ENCODE results near the gene MYG1. TPM values are rescaled to one million over a fixed set of nuclear protein-coding genes. Genes with fewer than 3 reads are reported as not detected.

Gene MYG1
- total and polyA plus RNA-seq, 2 of the 13 experiments (the other 11 are each of a cell fraction or from before 2014, with no cell fraction given) = 38.6 to 58.0 TPM

GRCh38 chr12:53252349-53252916 is 47.1 kb upstream of the MYG1 start (continued):
- TF ChIP-seq ZBTB7A (CRISPR knock-in tag; IDR thresholded peaks at IDR 0.05) (peak; percentile 13; the same call in 1 of the 2 replicates), ZNF687 (CRISPR knock-in tag; IDR thresholded peaks at IDR 0.05) (peak; percentile 15), HDAC6 (IDR thresholded peaks at IDR 0.05; ENCODE audit: low read depth, low read length) (no peak), YEATS2 (CRISPR knock-in tag; IDR thresholded peaks at IDR 0.05; ENCODE audit: borderline replicate concordance) (no peak), DBP (CRISPR knock-in tag; IDR thresholded peaks at IDR 0.05; ENCODE audit: not compliant biosample characterization) (no peak), ZNF224 (CRISPR knock-in tag; IDR thresholded peaks at IDR 0.05) (0 out of 2 replicates have a peak, but pooled peaks have one; percentile 2), ZNF446 (CRISPR knock-in tag; IDR thresholded peaks at IDR 0.05) (no peak), ZFY (CRISPR knock-in tag; IDR thresholded peaks at IDR 0.05) (peak; percentile 44; the same call in 1 of the 2 replicates), MXD1 (CRISPR knock-in tag; IDR thresholded peaks at IDR 0.05) (no peak), ZC3H4 (CRISPR knock-in tag; IDR thresholded peaks at IDR 0.05; ENCODE audit: borderline replicate concordance) (no peak), BORCS8-MEF2B (CRISPR knock-in tag; IDR thresholded peaks at IDR 0.05) (no peak), ZNF589 (CRISPR knock-in tag; conservative IDR thresholded peaks at IDR 0.05) (0 out of 2 replicates have a peak, but pooled peaks have one; percentile 11), HBP1 (CRISPR knock-in tag; IDR thresholded peaks at IDR 0.05; ENCODE audit: low read depth) (no peak), HCFC1 (IDR thresholded peaks at IDR 0.05; ENCODE audit: low read depth, low read length) (no peak), ZBTB25 (CRISPR knock-in tag; IDR thresholded peaks at IDR 0.05) (no peak)

Data from HepG2 (cell line).